ENCODE results near the gene YJU2.

DNA sequence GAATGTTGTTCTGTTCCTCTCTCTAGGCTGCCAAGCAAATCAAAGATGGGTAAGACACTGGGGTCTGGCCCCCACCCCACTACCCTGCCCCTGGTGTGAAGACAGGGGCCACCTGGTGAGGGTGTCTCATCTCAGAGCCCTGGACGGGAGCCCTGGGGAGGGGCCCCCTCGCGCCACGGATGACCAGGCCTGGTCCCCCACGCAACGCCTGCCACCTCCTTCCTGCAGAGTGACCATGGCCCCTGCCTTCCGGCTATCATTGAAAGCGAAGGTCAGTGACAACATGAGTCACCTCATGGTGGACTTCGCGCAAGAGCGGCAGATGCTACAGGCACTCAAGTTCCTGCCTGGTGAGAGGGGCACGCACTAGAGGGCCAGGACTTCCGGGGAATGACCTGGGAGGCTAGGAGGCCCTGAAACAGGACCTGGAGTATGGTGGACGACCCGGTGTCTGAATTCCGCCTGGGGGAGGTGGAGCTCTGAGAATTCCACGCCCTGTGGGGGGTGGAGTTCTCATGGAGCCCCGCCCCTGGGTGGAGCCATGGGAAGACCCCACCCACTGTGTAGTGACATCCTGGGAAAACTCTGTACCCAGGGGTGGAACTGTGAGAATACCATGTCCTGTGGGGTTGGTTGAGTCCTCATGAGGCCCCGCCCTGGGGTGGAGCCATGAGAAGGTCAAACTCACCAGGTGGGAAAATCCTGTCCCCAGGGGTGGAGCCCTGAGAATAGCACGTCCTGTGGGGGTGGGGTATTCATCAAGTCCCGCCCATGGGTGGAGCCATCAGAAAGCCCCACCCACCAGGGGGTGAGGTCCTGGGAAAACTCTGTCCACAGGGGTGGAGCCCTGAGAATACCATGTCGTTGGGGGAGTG lies 63.6 kb downstream of the YJU2 start:
- TF ChIP-seq POLR2A (IDR thresholded peaks at IDR 0.05) = no peak
- no peak for TF ChIP-seq POLR2AphosphoS5 (IDR thresholded peaks at IDR 0.05)
- TF ChIP-seq CTCF (IDR thresholded peaks at IDR 0.05) = no peak

Measured in upper lobe of left lung (tissue), 4 donors.